ENCODE data around the gene SEMA4B. TPM values are rescaled to one million over a fixed set of nuclear protein-coding genes. Genes with fewer than 3 reads are reported as not detected.

The SEMA4B gene
- total RNA-seq, 1 donor from 2014 or later = 23.3 TPM

GRCh38 chr15:90227816-90228772 lies 27.0 kb downstream of the SEMA4B start:
- H3K27ac Mint-ChIP-seq (ENCODE audit: unreplicated experiment) = no peak overlapping the region
- H3K27me3 Mint-ChIP-seq (ENCODE audit: unreplicated experiment) = no peaks in the 10 kb centered on the region
- no peak for DNase-seq (ENCODE audit: extremely low spot score, unreplicated experiment)
- no peak overlapping the region for H3K4me3 Mint-ChIP-seq (ENCODE audit: unreplicated experiment)
- TF ChIP-seq CTCF (IDR thresholded peaks at IDR 0.05) = no peak
- peaks cover 27% of the 10 kb centered on the region for H3K36me3 Mint-ChIP-seq (ENCODE audit: unreplicated experiment)
- H3K4me1 Mint-ChIP-seq (ENCODE audit: unreplicated experiment) = peaks cover 6% of the 10 kb centered on the region
- H3K9me3 Mint-ChIP-seq (ENCODE audit: unreplicated experiment) = no peaks in the 10 kb centered on the region

- Mint-ChIP-seq H3K4me1 (ENCODE audit: unreplicated experiment) (peaks cover 7% of the 10 kb centered on the region), H3K27me3 (ENCODE audit: unreplicated experiment) (no peaks in the 10 kb centered on the region), H3K4me3 (ENCODE audit: unreplicated experiment) (no peak overlapping the region), H3K36me3 (ENCODE audit: unreplicated experiment) (peaks cover 23% of the 10 kb centered on the region), H3K27ac (ENCODE audit: unreplicated experiment) (no peak overlapping the region), H3K9me3 (ENCODE audit: unreplicated experiment) (no peaks in the 10 kb centered on the region)
- no peak for TF ChIP-seq CTCF (IDR thresholded peaks at IDR 0.05)
- no peak for DNase-seq (ENCODE audit: extremely low spot score, unreplicated experiment)
Observed at GRCh38 chr15:90228960-90229359, 27.8 kb downstream of the SEMA4B start.

- no peak for DNase-seq (ENCODE audit: extremely low spot score, unreplicated experiment)
- H3K9me3 Mint-ChIP-seq (ENCODE audit: unreplicated experiment) = no peaks in the 10 kb centered on the region
- no peak for TF ChIP-seq CTCF (IDR thresholded peaks at IDR 0.05)
- peak overlapping the region; percentile 27 for H3K27ac Mint-ChIP-seq (ENCODE audit: unreplicated experiment)
- H3K4me1 Mint-ChIP-seq (ENCODE audit: unreplicated experiment) = peaks cover 16% of the 10 kb centered on the region
- H3K27me3 Mint-ChIP-seq (ENCODE audit: unreplicated experiment) = no peaks in the 10 kb centered on the region
- peaks cover 23% of the 10 kb centered on the region for H3K36me3 Mint-ChIP-seq (ENCODE audit: unreplicated experiment)
- H3K4me3 Mint-ChIP-seq (ENCODE audit: unreplicated experiment) = no peak overlapping the region
Observed at GRCh38 chr15:90230071-90230494, 29.0 kb downstream of the SEMA4B start.

GRCh38 chr15:90230610-90231009 lies 29.5 kb downstream of the SEMA4B start:
- peaks cover 23% of the 10 kb centered on the region for H3K36me3 Mint-ChIP-seq (ENCODE audit: unreplicated experiment)
- H3K4me1 Mint-ChIP-seq (ENCODE audit: unreplicated experiment) = peaks cover 17% of the 10 kb centered on the region
- H3K4me3 Mint-ChIP-seq (ENCODE audit: unreplicated experiment) = no peak overlapping the region
- no peak for TF ChIP-seq CTCF (IDR thresholded peaks at IDR 0.05)
- no peak overlapping the region for H3K27ac Mint-ChIP-seq (ENCODE audit: unreplicated experiment)
- H3K27me3 Mint-ChIP-seq (ENCODE audit: unreplicated experiment) = no peaks in the 10 kb centered on the region
- H3K9me3 Mint-ChIP-seq (ENCODE audit: unreplicated experiment) = no peaks in the 10 kb centered on the region
- no peak for DNase-seq (ENCODE audit: extremely low spot score, unreplicated experiment)

All from osteocyte (in vitro differentiated cells).